ENCODE results near the gene TMCO4.

DNA sequence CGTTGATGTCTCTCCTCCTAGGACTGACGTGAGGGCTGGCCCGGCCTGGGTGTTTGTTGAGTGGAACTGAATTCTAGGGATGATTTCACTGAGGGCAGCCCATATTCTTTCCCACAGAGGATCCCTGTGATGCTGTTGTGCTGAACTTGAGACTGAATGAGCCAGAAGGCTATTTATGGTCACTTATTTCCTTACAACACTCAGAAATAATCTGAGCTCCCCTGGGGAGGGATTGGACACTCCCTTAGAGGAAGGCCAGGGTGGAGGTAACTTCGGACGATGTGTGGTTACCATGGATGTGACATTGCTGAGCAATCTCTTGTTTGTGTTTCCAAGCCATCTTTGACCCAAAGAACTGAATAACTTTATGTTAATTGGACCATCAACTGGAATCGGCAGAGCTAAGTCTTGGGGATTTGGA, 5.1 kb upstream of the TMCO4 start:
- no peak for TF ChIP-seq PML (IDR thresholded peaks at IDR 0.05; ENCODE audit: low read length)
- no peak for TF ChIP-seq CTCF (IDR thresholded peaks at IDR 0.05 in 2 of 3, conservative IDR thresholded peaks at IDR 0.05 in 1 of 3; ENCODE audit: control insufficient read depth in 2 of 3, extremely low read depth in 1 of 3, insufficient read depth in 1 of 3, low read depth in 3 of 3, low read length in 3 of 3)
